ENCODE measurements around the gene LRRC30.

The LRRC30 gene

DNA sequence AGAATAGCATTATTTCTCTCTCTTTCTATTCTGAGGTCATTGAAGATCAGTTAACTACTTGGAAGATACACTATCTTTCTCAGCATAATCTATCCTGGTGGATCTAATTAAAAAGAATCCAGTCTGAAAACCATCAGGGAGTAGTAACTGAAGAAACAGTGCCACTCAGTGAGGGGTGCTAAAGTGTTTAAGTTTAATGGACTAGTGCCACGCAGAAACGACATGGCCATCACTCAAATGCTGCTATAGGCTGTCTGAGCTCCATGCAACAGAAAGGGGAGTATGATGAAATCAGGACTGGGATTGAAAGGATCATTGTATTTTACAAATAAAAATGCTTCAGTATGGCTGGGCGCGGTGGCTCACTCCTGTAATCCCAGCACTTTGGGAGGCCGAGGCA, 23.3 kb downstream of the LRRC30 start:
- no peak overlapping the region for H3K4me3 ChIP-seq
- no peak overlapping the region for H3K27ac ChIP-seq
- TF ChIP-seq POLR2AphosphoS5 (IDR thresholded peaks at IDR 0.05; ENCODE audit: borderline replicate concordance, low read depth, low read length) (no peak), FOXP2 (optimal IDR thresholded peaks at IDR 0.05; ENCODE audit: control extremely low read depth, extremely low read length, insufficient read depth) (no peak), EZH2 (IDR thresholded peaks at IDR 0.05) (no peak)
- H3K36me3 ChIP-seq (ENCODE audit: insufficient read depth, low read length), result no peaks in the 10 kb centered on the region
- H3K9ac ChIP-seq (ENCODE audit: insufficient read length), result no peak overlapping the region
- no peaks in the 10 kb centered on the region for H3K9me3 ChIP-seq (ENCODE audit: low read depth, low read length)
- no peak for DNase-seq (ENCODE audit: low read depth, low spot score)

DNA sequence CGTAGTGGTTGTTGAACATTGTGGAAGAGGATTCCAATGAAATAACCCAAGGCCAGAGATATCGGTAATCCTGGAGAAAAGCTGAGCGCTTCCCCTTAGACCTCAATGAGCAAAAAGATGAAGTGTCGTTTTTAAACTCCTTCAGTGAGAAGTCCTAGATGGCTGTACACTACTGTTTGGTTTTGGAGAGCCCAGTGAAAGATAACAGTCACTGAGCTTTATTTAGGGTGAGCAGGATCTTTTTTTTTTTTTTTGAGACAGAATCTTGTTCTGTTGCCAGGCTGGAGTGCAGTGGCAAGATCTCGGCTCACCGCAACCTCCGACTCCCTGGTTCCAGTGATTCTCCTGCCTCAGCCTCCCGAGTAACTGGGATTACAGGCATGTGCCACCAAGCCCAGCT, 24.2 kb downstream of the LRRC30 start:
- Histone ChIP-seq H3K9ac (ENCODE audit: insufficient read length) (no peak overlapping the region), H3K27ac (no peak overlapping the region), H3K36me3 (ENCODE audit: insufficient read depth, low read length) (no peaks in the 10 kb centered on the region), H3K9me3 (ENCODE audit: low read depth, low read length) (no peaks in the 10 kb centered on the region), H3K4me3 (no peak overlapping the region)
- no peak for DNase-seq (ENCODE audit: low read depth, low spot score)
- TF ChIP-seq FOXP2 (optimal IDR thresholded peaks at IDR 0.05; ENCODE audit: control extremely low read depth, extremely low read length, insufficient read depth) (no peak), POLR2AphosphoS5 (IDR thresholded peaks at IDR 0.05; ENCODE audit: borderline replicate concordance, low read depth, low read length) (no peak), EZH2 (IDR thresholded peaks at IDR 0.05) (no peak)

DNA sequence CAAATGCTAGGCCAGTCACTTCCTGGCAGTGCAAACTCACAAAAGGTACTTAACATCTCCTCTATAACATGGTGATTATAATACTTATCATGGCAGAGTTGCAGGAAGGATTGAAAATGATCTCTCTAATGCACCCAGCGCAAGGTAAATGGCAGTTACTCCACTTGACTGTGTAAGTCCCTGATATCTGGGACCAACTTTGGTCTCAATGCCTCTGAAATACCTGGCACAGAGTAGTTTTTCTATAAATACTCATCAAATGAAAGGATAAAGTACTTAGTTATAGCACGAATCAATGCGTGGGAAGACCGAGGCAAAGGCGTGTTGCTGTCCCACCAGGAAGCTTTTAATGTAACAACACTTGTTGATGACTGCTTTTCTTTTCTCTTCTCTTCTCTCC, 24.8 kb downstream of the LRRC30 start:
- H3K27ac ChIP-seq, result no peak overlapping the region
- TF ChIP-seq POLR2AphosphoS5 (IDR thresholded peaks at IDR 0.05; ENCODE audit: borderline replicate concordance, low read depth, low read length), result no peak
- TF ChIP-seq FOXP2 (optimal IDR thresholded peaks at IDR 0.05; ENCODE audit: control extremely low read depth, extremely low read length, insufficient read depth), result no peak
- TF ChIP-seq EZH2 (IDR thresholded peaks at IDR 0.05), result no peak

DNA sequence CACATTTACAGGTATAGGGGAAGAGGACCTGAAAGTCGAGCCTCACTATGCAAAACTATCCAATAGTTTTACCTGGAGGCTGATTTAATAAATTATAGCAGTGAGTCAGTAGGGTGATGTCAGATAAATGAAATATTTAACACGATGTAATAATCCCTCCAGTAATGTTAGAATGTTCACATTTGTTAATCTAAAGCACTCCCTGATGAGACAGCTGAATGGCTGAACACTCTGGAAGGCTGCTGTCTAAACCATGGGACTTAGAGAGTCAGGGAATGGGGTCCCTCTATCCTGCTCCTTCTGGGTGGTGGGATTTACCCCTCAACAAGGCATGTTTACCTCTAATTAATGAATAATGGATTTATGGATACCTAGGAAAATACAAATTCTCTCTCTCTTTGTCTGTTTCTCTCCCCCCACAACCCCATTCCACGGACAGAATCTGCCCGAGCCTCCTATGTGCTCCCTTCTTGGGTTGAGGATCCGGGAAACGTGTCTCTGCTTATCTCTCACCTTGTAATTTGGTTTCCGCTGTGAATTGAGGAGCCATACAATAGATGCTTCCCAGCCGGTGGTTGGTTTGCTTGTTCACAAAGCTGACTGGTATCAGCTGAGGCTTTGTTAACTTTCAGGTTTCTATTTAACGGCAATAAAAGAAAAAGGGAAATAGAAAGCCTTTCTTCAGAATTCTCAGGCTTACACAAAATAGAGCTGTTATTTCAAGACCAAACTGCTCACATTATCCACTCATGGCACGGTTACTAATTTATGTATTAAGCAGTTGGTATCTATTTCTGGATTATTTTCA, 25.9 kb downstream of the LRRC30 start:
- no peak for DNase-seq (ENCODE audit: low read depth, low spot score)
- Histone ChIP-seq H3K9me3 (ENCODE audit: low read depth, low read length) (no peaks in the 10 kb centered on the region), H3K27ac (no peak overlapping the region), H3K9ac (ENCODE audit: insufficient read length) (no peak overlapping the region), H3K36me3 (ENCODE audit: insufficient read depth, low read length) (no peaks in the 10 kb centered on the region), H3K4me3 (no peak overlapping the region)
- TF ChIP-seq EZH2 (IDR thresholded peaks at IDR 0.05) (no peak), POLR2AphosphoS5 (IDR thresholded peaks at IDR 0.05; ENCODE audit: borderline replicate concordance, low read depth, low read length) (no peak), FOXP2 (optimal IDR thresholded peaks at IDR 0.05; ENCODE audit: control extremely low read depth, extremely low read length, insufficient read depth) (no peak)

More for the DNA sequence above, 24.8 kb downstream of the LRRC30 start:
- DNase-seq (ENCODE audit: low read depth, low spot score), result no peak
- Histone ChIP-seq H3K4me3 (no peak overlapping the region), H3K9me3 (ENCODE audit: low read depth, low read length) (no peaks in the 10 kb centered on the region), H3K9ac (ENCODE audit: insufficient read length) (no peak overlapping the region), H3K36me3 (ENCODE audit: insufficient read depth, low read length) (no peaks in the 10 kb centered on the region)

DNA sequence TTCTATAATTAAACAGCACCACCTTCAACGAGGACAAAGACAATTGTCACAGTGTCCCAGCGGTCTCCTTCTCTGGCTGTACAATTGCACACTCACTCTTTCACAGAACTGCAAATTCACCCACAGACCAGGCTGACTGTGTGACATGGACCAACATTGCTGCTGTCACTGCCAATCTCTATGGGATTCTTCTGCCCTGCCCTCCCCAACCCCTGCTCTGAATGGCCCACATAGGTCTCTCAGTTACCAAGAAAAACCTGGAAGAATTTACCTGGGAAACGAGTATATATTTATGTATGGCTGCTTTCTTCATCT, 26.5 kb downstream of the LRRC30 start:
- Histone ChIP-seq H3K4me3 (no peak overlapping the region), H3K9ac (ENCODE audit: insufficient read length) (no peak overlapping the region), H3K9me3 (ENCODE audit: low read depth, low read length) (no peaks in the 10 kb centered on the region), H3K36me3 (ENCODE audit: insufficient read depth, low read length) (no peaks in the 10 kb centered on the region), H3K27ac (no peak overlapping the region)
- TF ChIP-seq EZH2 (IDR thresholded peaks at IDR 0.05) (no peak), FOXP2 (optimal IDR thresholded peaks at IDR 0.05; ENCODE audit: control extremely low read depth, extremely low read length, insufficient read depth) (no peak), POLR2AphosphoS5 (IDR thresholded peaks at IDR 0.05; ENCODE audit: borderline replicate concordance, low read depth, low read length) (no peak)
- DNase-seq (ENCODE audit: low read depth, low spot score), result no peak

DNA sequence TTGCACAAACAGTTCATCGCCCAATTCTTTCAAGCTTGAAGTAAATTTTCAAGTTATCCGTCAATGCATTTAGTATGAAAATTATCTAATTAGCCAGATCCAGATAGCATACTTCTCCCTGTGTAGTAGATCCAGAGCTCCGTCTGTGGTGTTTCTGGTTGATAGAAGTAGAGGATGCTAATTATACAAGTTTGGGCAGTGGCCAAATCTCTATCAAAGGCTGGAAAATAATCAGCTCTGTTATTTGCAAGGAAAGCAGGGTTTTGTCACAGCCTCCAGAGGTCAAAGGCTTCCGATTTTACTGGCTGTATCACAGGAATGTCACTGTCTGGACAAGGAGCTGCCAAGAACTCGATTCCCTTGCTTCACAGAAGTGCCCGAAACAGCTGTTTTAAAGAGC, 28.6 kb downstream of the LRRC30 start:
- TF ChIP-seq EZH2 (IDR thresholded peaks at IDR 0.05), result no peak
- no peak for TF ChIP-seq POLR2AphosphoS5 (IDR thresholded peaks at IDR 0.05; ENCODE audit: borderline replicate concordance, low read depth, low read length)
- no peak for TF ChIP-seq FOXP2 (optimal IDR thresholded peaks at IDR 0.05; ENCODE audit: control extremely low read depth, extremely low read length, insufficient read depth)
- DNase-seq (ENCODE audit: low read depth, low spot score), result no peak

DNA sequence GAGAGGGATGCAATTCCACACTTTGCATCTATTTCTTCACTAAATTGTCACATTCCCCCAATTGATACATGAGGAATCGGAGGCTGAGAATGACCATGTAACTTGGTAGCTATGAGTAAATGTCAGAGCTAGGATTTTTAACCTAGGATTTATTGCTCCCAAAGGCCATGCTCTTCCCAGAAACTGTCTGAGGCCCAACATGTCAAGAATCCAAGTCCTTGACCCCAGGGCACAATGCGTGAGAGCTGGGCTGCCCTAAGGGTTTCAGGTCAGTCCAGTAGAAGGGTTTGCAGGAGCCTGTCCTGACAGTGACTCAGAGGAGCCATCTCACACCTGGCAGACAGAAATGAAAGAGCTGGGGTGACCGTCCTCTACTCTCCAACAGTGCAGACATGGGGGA, 30.3 kb downstream of the LRRC30 start:
- no peak overlapping the region for H3K4me3 ChIP-seq
- H3K9me3 ChIP-seq (ENCODE audit: low read depth, low read length), result no peaks in the 10 kb centered on the region
- no peaks in the 10 kb centered on the region for H3K36me3 ChIP-seq (ENCODE audit: insufficient read depth, low read length)
- no peak overlapping the region for H3K27ac ChIP-seq
- no peak overlapping the region for H3K9ac ChIP-seq (ENCODE audit: insufficient read length)
- no peak for DNase-seq (ENCODE audit: low read depth, low spot score)
- TF ChIP-seq POLR2AphosphoS5 (IDR thresholded peaks at IDR 0.05; ENCODE audit: borderline replicate concordance, low read depth, low read length) (no peak), FOXP2 (optimal IDR thresholded peaks at IDR 0.05; ENCODE audit: control extremely low read depth, extremely low read length, insufficient read depth) (no peak), EZH2 (IDR thresholded peaks at IDR 0.05) (no peak)

More for the DNA sequence above, 28.6 kb downstream of the LRRC30 start:
- H3K4me3 ChIP-seq, result no peak overlapping the region
- H3K36me3 ChIP-seq (ENCODE audit: insufficient read depth, low read length), result no peaks in the 10 kb centered on the region
- no peaks in the 10 kb centered on the region for H3K9me3 ChIP-seq (ENCODE audit: low read depth, low read length)
- no peak overlapping the region for H3K9ac ChIP-seq (ENCODE audit: insufficient read length)
- no peak overlapping the region for H3K27ac ChIP-seq

DNA sequence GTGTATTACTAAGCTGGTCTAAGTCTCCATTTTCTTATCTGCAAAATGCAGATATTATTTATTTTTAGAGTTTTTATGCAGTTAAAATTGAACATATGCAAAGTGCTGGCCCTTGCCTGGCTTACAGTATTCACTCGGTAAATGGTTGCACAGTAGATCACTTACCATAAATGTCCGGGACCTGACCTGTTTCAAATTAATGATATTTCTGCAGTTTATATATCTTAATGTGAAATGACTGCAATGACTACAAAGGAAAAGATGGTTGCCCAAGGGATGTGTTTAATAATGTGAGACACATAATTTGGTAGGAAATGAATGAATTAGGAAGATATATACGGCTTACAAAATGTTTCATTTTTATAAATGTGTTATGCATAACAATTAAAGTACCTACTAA, 37.1 kb downstream of the LRRC30 start:
- no peak overlapping the region for H3K27ac ChIP-seq
- H3K9ac ChIP-seq (ENCODE audit: insufficient read length), result no peak overlapping the region
- H3K9me3 ChIP-seq (ENCODE audit: low read depth, low read length), result no peaks in the 10 kb centered on the region
- TF ChIP-seq POLR2AphosphoS5 (IDR thresholded peaks at IDR 0.05; ENCODE audit: borderline replicate concordance, low read depth, low read length) (no peak), EZH2 (IDR thresholded peaks at IDR 0.05) (no peak), FOXP2 (optimal IDR thresholded peaks at IDR 0.05; ENCODE audit: control extremely low read depth, extremely low read length, insufficient read depth) (no peak)
- no peak overlapping the region for H3K4me3 ChIP-seq
- H3K36me3 ChIP-seq (ENCODE audit: insufficient read depth, low read length), result no peaks in the 10 kb centered on the region
- DNase-seq (ENCODE audit: low read depth, low spot score), result no peak

DNA sequence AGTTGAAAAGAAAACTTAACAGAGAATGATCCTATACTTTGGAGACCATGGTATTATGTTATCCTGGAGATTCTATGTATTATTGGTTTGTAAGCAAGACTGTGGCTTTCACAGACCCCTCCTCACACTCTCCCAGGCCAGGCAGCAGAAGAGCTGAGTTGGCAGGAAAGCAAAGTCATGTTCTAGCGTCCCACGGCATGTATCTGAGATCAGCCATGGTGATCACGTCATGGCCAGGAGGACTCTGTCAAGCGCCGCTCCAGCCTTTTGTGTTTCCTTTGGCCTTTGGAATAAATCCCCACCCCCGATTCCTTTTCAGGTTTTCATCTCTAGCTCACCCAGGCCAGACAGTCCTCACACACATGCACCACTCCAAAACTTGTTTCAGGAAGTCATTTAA, 39.1 kb downstream of the LRRC30 start:
- no peak for TF ChIP-seq FOXP2 (optimal IDR thresholded peaks at IDR 0.05; ENCODE audit: control extremely low read depth, extremely low read length, insufficient read depth)
- TF ChIP-seq POLR2AphosphoS5 (IDR thresholded peaks at IDR 0.05; ENCODE audit: borderline replicate concordance, low read depth, low read length), result no peak
- TF ChIP-seq EZH2 (IDR thresholded peaks at IDR 0.05), result no peak
- Histone ChIP-seq H3K9ac (ENCODE audit: insufficient read length) (no peak overlapping the region), H3K27ac (no peak overlapping the region), H3K36me3 (ENCODE audit: insufficient read depth, low read length) (no peaks in the 10 kb centered on the region), H3K4me3 (no peak overlapping the region), H3K9me3 (ENCODE audit: low read depth, low read length) (no peaks in the 10 kb centered on the region)
- no peak for DNase-seq (ENCODE audit: low read depth, low spot score)
